Mucosa of descending colon (tissue), 3 donors: ENCODE data around the gene CENPN. TPM values are rescaled to one million over a fixed set of nuclear protein-coding genes. Genes with fewer than 3 reads are reported as not detected.

Experiments
- ATAC-seq: fragments of 200-7000 bp; cut with Tn5 transposase; one replicate; pipeline ENCODE4 v1.9.1; 2020; ENCODE audit warnings: mild to moderate bottlenecking, moderate library complexity
- DNase-seq, 3 donors: peaks; one replicate each; pipeline ENCODE4 v3.0.0-alpha.2; 2020
- H3K36me3 ChIP-seq: fragments of 200-600 bp; one replicate; pipeline ENCODE4 v1.8.0; 2021; ENCODE audit warnings: low read depth, mild to moderate bottlenecking
- H3K4me1 ChIP-seq: fragments of 200-600 bp; one replicate; pipeline ENCODE4 v1.8.0; 2021; ENCODE audit warnings: low read depth, mild to moderate bottlenecking
- H3K4me3 ChIP-seq: fragments of 200-600 bp; one replicate; pipeline ENCODE4 v1.8.0; 2021; ENCODE audit warnings: mild to moderate bottlenecking
- H3K9me3 ChIP-seq: fragments of 200-600 bp; one replicate; pipeline ENCODE4 v1.8.0; 2021; ENCODE audit warnings: mild to moderate bottlenecking
- CTCF ChIP-seq: fragments of 200-600 bp; IDR thresholded peaks from one replicate; pipeline ENCODE4 v1.8.0; 2022; ENCODE audit warnings: antibody characterized with exemption, mild to moderate bottlenecking
- intact Hi-C, 2 donors: fragments of 100-400 bp; cut with DNase I in 1 of 2; cut with micrococcal nuclease in 1 of 2; formaldehyde crosslinking; loops; one replicate each; pipeline versions ENCODE4 v1.11.0 to v1.11.1; 2022; cut with DNase I, micrococcal nuclease
- total RNA-seq, 3 donors: library from RNA; stranded (reverse); fragmentation: NEBNext Ultra II Directional in 2 of 3; extraction: Animal tissue kit (Norgen Biotek cat#: 25700) in 2 of 3; gene quantifications; one replicate each; pipeline versions ENCODE4 v1.2.1 to v1.2.4, GENCODE V29; 2021 to 2023
- donor health status: DM: no; HTN: no; CAD: no; lungs with moderate emphysema.
- donor health status: DM: no; HTN: no; CAD: no.
- donor health status: DM: no; HTN: yes; CAD: no.

Gene CENPN
- total RNA-seq, 3 donors from 2014 or later, result 7.1 to 13.4 (median 7.6) TPM

DNA sequence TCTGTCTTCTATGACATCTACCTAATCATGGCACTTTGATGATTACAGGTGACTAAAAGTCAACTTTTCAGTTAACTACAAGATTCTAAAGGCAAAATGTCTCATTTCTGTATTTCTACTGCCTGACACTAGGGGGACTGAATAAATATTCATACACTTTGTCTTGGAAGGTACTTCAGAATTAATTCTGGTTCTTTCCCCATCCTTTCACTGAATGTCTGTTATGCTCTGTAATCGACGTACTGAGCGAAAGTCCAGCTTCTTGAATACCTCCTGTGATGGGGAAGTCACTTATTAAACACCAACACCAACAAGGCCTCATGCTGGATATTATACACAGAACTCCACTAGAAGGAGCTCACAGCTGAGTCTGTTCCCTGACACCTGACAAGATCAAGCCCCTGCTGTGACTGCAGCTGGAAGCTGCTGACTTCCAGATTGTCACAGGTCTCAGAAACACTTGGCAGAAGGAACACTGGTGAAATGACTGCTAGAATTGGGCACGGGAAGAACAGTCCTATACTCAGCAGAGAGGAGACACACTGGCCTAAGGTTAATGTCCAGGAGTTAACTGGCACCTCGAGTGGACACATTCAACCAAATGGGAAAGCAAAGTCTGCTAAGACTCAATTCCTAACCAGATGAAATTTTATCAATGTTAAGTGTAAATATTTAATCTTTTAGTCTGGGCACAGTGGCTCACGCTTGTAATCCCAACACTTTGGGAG, 32.2 kb upstream of the CENPN start:
- no peak for DNase-seq
- ATAC-seq, result no peak
- no peak overlapping the region for H3K4me3 ChIP-seq
- TF ChIP-seq CTCF, result no peak
- intact Hi-C loops, result no loop called here
- H3K36me3 ChIP-seq, result no peaks in the 10 kb centered on the region
- no peaks in the 10 kb centered on the region for H3K9me3 ChIP-seq
- peaks cover 3% of the 10 kb centered on the region for H3K4me1 ChIP-seq

- H3K4me3 ChIP-seq, result no peak overlapping the region
- no peak for TF ChIP-seq CTCF
- H3K36me3 ChIP-seq, result no peaks in the 10 kb centered on the region
- H3K9me3 ChIP-seq, result no peaks in the 10 kb centered on the region
- H3K4me1 ChIP-seq, result peaks cover 3% of the 10 kb centered on the region
- intact Hi-C loops, result no loop called here
- DNase-seq (no peak), ATAC-seq (no peak)
Observed at GRCh38 chr16:80976946-80977345, 30.1 kb upstream of the CENPN start.

- DNase-seq, result no peak
- no peak for ATAC-seq
- intact Hi-C loops, result no loop called here
Observed at GRCh38 chr16:80981103-80981502, 25.9 kb upstream of the CENPN start.

GRCh38 chr16:80982646-80983045, 24.4 kb upstream of the CENPN start:
- Histone ChIP-seq H3K9me3 (no peaks in the 10 kb centered on the region), H3K4me1 (peaks cover 7% of the 10 kb centered on the region), H3K4me3 (no peak overlapping the region), H3K36me3 (no peaks in the 10 kb centered on the region)
- TF ChIP-seq CTCF, result no peak
- DNase-seq (no peak), ATAC-seq (peak; percentile 76)
- intact Hi-C loops, result no loop called here

More at GRCh38 chr16:80981103-80981502, 25.9 kb upstream of the CENPN start:
- Histone ChIP-seq H3K36me3 (no peaks in the 10 kb centered on the region), H3K9me3 (no peaks in the 10 kb centered on the region), H3K4me1 (peaks cover 7% of the 10 kb centered on the region), H3K4me3 (no peak overlapping the region)
- TF ChIP-seq CTCF, result no peak

DNA sequence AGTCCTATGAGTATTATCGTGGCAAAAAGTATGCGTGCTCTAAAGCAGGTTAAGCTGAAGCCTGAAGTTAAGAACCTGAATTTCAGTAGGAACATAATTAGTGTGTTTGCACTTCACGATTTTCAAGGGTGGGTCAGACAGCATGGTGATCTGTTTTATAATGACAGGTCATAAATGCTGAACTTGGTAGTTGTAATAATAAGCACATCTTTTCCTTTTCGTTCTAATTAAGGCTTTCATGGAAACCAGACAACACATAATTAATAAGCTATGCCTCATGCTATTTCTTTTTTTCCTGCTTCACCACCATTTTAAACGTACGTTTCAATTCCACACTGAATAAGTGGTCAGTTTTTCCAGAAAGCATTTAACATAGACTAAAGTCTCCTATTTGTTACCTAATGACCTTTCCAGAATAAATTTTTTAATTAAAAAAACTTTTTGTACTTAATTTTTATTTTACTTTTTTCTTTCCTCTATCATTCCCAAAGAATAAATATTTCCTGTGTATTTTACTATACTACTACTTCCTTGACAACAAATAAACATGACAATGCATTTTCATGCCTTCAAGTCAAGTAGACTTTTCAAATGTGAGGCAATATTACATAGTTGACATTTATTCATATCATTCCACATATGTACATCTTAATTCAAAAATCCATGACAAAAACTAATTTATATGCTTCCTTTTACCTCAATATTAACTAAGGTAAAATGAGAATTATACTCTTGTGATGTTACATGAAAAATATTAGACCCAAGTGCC, 22.7 kb upstream of the CENPN start:
- no peak for TF ChIP-seq CTCF
- H3K4me1 ChIP-seq, result peaks cover 4% of the 10 kb centered on the region
- no peak for DNase-seq
- intact Hi-C loops, result no loop called here
- H3K36me3 ChIP-seq, result no peaks in the 10 kb centered on the region
- H3K9me3 ChIP-seq, result no peaks in the 10 kb centered on the region
- ATAC-seq, result no peak
- no peak overlapping the region for H3K4me3 ChIP-seq
